HL-60/S4 (cell line): ENCODE data around the gene NMNAT3.

Experiments
- in situ Hi-C: fragments of 300-500 bp; cut with MboI; formaldehyde crosslinking; loops from 2 replicates; pipeline ENCODE4 v1.14.3; 2022; ENCODE audit warnings: low sequenced_read_pairs

Gene NMNAT3

GRCh38 chr3:139677388-139678155 lies at the start of gene NMNAT3:
Gene NMNAT3, minus strand, starts transcription at chr3:139677972. Its CDS starts 50,248 bp downstream, at chr3:139627724.
- in situ Hi-C loops, result no loop called here

- in situ Hi-C loops, result no loop called here
Measured at GRCh38 chr3:139721370-139721769, 43.6 kb upstream of the NMNAT3 start.

GRCh38 chr3:139718415-139718814 lies 40.6 kb upstream of the NMNAT3 start:
- in situ Hi-C loops, result no loop called here

GRCh38 chr3:139716908-139717485 lies 39.2 kb upstream of the NMNAT3 start:
- in situ Hi-C loops, result no loop called here

GRCh38 chr3:139715743-139716360 lies 38.1 kb upstream of the NMNAT3 start:
- in situ Hi-C loops, result no loop called here

GRCh38 chr3:139715166-139715565 lies 37.4 kb upstream of the NMNAT3 start:
- in situ Hi-C loops, result no loop called here

- in situ Hi-C loops, result no loop called here
Measured at GRCh38 chr3:139710212-139710611, 32.4 kb upstream of the NMNAT3 start.

- in situ Hi-C loops, result no loop called here
Measured at GRCh38 chr3:139705631-139706030, 27.9 kb upstream of the NMNAT3 start.

GRCh38 chr3:139696314-139696604 lies 18.5 kb upstream of the NMNAT3 start:
- in situ Hi-C loops, result no loop called here

GRCh38 chr3:139695426-139696313 lies 17.9 kb upstream of the NMNAT3 start:
- in situ Hi-C loops, result no loop called here

- in situ Hi-C loops, result no loop called here
Measured at GRCh38 chr3:139695007-139695406, 17.2 kb upstream of the NMNAT3 start.

- in situ Hi-C loops, result no loop called here
Measured at GRCh38 chr3:139694542-139694941, 16.8 kb upstream of the NMNAT3 start.

- in situ Hi-C loops, result no loop called here
Measured at GRCh38 chr3:139691619-139692018, 13.8 kb upstream of the NMNAT3 start.

GRCh38 chr3:139689708-139690228 lies 12.0 kb upstream of the NMNAT3 start:
- in situ Hi-C loops, result no loop called here

GRCh38 chr3:139689122-139689521 lies 11.3 kb upstream of the NMNAT3 start:
- in situ Hi-C loops, result no loop called here

GRCh38 chr3:139687431-139687830 lies 9.7 kb upstream of the NMNAT3 start:
- in situ Hi-C loops, result no loop called here

GRCh38 chr3:139686624-139687023 lies 8.9 kb upstream of the NMNAT3 start:
- in situ Hi-C loops, result no loop called here

GRCh38 chr3:139686206-139686605 lies 8.4 kb upstream of the NMNAT3 start:
- in situ Hi-C loops, result no loop called here

- in situ Hi-C loops, result no loop called here
Measured at GRCh38 chr3:139679220-139679775, 1.5 kb upstream of the NMNAT3 start.

GRCh38 chr3:139676632-139677387 lies 962 bp downstream of the NMNAT3 start:
- in situ Hi-C loops, result no loop called here
